Measurements from ENCODE around the gene UBQLN1. TPM values are rescaled to one million over a fixed set of nuclear protein-coding genes. Genes with fewer than 3 reads are reported as not detected.

UBQLN1 gene
- total RNA-seq, 1 donor from 2014 or later = 265 TPM

DNA sequence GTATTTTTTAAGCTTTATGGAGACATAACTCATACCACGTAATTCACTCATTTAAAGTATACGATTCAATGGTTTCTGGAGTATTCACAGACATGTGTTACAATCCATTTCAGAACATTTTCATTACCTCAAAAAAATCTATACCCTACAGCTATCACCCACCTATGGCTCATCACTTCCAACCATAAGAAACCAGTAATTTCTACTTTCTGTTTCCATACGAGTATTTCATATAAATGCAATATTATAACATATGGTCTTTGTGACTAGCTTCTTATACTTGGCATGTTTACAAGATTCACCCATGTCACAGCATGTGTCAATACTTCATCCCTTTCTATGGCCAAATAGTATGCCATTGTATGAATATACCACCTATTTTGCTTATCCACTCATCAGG, 18.8 kb downstream of the UBQLN1 start:
- no peak for DNase-seq

DNA sequence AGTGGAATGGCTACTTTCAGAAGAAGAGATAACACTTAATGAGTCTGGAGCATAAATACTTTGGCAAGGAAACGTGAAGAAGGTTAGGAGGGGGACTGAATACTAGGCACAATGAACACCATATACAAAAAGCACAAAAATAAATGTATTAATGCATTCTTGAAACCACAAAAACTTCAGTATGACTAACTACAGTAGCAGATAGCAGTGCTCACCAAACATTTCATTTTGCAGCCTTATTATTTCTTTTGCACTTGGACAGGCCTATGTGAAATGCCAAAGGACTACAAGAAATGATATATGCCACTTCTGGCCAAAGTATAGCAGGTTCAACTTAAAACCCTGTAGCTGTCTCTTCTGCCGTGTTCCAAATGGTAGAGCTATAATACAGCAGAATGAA, 26.3 kb downstream of the UBQLN1 start:
- no peak for DNase-seq

DNA sequence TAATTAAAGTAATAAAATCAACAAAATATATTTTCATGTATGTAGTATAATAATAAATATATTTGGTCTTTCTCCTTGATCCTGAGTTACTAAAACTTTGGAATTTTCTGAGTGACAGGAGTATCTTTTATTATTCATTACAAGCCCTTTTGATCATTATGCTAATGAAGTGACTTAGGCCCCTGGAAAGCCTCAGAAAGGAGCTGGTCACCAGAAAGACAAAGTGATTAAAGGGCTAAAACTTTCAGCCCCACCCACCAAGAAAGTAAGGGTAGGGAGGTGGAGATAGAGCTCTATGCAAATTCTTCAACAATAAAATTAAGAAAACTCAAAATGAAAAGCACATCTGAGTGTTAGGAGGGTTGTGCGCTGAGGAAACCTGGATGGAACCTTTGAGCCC, 27.5 kb downstream of the UBQLN1 start:
- DNase-seq = no peak

DNA sequence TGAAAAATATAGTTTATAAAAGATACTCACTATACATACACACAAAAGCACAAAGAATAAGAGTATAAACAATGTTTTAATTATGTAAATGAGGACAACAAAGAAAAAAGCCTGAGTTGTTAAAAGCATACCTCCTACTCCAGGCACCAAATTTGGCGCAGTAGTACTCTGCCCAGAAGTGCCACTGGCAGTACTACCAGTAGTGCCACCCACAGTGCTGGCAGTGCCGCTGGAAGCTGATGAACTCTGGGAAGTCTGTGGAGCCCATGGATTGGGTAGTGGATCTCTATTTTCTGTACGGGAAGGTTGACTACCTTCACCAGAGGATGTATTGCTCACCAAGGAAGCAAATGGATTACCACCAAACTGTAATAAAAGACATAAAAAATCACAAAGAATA, 30.2 kb downstream of the UBQLN1 start:
- peak; percentile 4 for DNase-seq

DNA sequence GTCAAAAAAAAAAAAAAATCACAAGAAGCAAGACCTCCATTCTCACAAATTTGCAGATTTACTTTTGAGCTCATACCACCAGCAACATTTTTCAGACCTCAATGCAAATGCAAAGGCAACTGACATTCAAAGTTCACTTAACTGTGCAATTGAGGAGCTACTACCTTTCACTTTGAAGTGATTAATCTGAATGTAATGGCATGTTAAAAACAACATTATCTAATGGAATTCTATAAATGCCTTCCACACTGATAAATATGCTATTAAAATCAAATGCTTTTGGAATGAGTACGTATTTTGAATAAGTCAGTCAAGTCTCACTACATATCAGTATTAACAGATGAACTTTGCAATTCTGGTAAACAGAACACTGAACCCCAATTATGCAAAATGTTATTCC, 32.3 kb downstream of the UBQLN1 start:
- no peak for DNase-seq

DNA sequence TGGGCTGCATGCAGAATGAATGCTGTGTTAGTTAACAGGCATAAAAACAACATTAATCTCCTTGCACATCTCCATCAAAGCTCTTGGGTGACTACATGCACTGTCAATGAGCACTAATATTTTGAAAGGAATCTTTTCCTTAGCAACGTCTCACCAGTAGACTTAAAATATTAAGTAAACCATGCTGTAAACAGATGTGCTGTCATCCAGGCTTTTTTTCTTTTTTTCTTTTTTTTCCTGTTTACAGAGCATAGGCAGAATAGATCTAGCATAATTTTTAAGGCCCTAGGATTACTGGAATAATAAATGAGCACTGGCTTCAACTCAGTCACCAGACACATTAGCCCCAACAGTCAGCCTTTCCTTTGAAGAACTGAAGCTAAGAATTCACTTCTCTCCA, 36.3 kb downstream of the UBQLN1 start:
- no peak for DNase-seq

DNA sequence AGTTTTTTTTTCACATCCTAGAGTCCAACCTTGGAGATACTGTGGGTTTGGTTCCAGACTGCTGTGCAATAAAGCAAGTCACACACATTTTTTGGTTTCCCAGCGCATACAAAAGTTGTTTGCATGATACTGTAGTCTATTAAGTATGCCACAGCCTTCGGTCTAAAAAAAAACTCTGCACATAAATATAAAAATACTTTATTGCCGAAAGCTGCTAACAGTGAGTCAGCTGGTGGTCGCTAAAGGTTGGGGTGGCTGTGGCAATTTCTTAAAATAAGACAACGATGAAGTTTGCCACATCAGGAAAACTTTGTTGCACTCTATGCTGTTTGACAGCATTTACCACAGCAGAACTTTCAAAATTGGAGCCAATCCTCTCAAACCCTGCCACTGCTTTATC, 37.4 kb downstream of the UBQLN1 start:
- DNase-seq = no peak

DNA sequence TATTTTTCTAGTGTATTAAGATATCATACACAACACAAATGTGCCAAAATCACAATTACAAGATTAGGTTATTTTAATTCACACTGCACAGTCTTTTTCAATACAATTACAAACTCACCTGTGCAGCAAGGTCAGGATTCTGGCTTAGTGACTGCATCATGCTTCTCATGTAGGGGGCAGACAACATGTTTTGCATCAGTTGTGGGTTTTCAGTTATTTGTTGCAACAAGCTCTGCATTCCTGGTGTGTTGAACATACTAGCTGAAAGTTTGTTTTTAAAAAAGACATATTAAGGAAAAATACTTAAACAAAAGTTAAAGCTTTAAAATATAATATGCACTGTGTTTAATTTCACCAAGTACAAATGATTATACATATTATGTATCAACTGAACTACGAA, 38.7 kb downstream of the UBQLN1 start:
- DNase-seq = no peak

DNA sequence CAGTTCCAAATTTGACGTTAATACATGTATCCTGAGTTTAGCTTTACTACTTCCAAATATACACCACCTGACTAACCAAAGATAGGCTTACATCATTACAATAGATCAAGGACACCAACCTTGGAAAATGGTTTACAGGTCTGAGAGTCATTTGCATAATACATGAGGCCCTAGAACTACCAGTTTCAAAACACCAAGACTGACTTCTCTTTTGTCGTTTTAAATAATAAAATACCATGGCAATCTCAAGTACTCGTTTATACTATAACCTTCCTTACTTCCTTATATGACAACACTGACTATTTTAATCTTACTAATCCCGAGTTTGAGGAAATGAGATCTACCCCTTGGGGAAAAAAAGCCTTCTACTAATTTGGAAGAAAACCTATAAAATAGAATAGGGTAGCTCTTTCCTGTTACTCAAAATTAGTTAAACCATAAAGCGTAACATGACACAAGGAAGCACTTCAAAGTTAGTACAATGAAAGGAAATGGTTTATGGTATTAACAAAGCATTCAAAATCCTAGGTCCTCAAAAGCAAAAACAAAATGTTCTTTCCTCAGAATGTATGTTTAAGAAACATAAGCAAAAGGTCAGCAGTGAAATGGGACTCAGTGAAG, 42.1 kb downstream of the UBQLN1 start:
- DNase-seq = no peak

DNA sequence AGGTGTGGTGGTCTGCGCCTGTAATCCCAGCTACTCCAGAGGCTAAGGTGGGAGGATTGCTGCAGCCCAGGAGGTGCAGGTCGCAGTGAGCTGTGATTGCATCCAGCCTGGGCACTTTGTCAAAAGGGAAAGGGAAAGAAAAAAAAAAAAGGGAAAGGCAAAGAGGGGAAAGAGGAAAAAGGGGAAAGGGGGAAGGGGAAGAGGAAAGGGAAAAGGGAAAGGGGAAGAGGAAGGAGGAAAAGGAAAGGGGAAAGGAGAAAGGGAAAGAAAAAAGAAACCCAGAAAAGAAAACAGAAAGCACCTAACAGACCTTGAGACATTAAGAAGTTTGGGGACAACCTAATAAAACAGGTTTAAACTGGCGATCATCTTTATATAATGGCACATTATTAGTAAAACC, 44.8 kb downstream of the UBQLN1 start:
- no peak for DNase-seq

DNA sequence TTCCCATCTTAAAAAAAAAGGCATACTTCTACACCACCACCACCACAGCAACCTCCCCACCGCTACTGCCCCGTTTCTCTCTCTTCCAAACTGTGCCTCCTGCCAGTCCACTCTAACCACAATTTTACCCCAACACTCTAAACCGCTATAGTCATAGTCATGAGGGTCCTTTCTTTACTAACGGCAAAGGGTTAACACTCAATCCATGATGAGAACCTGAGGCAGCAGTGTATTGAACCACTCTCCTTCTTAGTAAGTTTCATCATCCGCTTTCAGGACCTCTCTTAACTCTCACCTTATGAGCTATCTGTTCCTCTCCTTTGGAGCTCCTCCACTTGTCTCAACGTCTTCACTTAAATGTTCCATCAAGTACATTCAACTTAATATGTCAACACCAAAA, 50.8 kb downstream of the UBQLN1 start:
- no peak for DNase-seq

DNA sequence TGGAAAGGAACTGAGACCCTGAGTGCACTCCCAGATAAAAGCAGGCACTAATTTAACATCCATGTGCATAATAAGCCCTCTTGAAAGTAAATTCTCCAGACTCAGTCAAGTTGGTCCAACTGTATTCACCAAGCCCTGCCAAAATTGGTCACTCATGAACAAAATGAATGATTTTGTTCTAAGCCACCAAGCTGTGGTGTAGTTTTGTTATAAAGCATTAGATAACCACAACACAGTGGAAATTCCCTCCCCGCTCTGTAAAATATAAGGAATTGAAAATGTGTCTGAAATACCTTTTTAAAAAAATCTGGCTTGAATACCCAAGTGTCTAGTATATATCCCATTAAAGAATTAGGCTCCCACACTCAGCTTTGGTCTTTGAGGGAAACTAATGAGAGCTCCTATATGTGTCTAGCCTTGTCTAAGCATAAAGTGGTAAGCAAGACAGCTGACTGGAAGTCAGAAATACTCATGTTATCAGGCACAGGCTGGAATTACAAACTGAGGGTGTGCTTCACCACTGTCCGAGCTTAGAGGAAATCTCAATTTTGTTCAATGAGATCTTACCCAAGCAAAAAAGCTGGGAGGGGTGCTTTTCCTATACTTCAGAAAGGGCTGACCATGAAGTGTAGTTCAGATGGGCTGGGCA, 51.6 kb downstream of the UBQLN1 start:
- DNase-seq = no peak

DNA sequence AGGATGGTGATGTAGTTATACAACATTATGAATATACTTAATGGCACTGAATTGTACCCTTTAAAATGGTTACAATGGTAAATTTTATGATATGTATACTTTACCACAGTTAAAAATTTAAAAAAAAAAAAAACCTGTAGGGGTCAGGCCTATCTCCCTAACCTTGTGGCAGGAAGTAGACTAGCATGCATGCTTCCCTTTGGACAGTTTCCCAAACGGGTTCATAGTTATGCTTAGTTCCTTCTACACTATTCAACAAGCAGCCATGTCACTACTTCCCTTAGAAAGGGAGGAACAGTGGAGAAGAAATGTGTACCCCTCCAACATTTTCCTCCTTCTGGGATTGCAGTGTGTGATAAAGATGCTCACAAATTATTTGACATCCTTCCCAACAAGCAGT, 52.3 kb downstream of the UBQLN1 start:
- DNase-seq = no peak

DNA sequence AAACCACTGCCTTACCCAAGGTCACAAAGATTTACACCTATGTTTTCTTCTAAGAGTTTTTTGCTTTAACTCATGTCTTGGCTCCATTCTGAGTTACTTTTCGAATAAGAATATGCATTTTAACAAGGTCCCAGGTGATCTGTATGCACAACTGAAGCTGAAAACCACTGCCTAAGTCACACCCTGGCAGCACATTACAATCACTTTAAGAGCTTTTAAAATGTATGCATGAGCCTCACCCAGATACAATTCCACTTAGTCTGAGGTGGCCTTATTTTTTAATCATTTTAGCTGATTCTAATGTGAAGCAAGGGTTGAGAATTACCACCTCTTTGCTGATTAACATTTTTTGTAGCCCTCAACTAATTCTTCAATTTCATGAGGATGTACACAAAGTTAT, 55.3 kb downstream of the UBQLN1 start:
- no peak for DNase-seq

DNA sequence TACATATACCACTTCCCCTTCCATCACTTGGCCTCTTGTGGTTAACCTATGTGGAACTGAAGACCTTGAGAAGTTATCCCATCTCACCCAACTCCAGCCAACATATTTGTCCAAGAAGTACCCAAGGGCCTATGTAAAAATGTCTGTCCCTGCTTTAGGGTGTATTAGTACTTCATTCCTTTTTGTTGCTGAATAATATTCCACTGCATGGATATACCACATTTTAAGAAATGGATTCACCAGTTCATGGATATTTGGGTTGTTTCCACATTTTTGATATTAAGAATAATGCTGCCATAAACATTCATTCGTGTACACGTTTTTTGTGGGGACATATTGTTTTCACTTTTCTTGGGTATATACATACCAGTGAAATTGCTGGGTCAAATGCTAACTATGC, 56.2 kb downstream of the UBQLN1 start:
- DNase-seq = no peak

DNA sequence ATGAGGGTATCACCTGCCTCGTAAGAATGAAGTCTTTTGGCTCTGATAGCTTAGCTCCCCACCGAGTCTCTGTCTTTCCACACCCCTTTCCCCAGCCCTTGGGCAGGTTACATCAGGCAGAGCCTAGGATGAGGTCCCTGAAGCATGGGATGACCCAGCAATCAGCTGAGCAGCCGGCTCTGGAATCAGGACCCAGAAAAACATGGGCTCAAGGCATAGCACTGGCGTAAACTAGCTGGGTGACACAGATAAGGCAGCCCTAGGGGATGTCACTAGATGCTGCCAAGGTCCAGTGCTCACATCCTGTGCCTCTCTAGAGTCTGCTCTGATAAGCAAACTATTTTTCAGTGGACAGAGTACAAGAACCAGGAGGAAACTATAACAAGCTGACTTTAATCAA, 58.2 kb downstream of the UBQLN1 start:
- DNase-seq = no peak

DNA sequence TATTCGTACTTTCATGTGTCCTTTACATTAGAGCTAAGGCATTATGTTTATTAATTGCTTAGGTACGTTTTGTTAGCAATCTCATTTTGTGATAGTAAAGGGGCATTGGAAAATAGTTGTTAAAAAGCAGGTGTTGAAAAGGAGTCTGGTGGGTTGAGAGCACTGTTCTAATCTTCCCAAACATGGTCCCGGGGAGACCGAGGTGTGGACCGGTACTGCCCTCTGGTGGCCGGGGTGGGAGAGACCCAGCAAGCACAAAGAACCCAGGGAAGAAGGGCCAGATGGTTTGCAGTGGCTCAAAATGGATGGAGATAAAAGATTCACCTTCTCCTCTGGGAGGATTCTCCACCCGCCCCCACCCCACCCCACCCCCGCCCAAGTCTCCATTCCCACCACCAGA, 58.7 kb downstream of the UBQLN1 start:
- DNase-seq = peak; percentile 8

DNA sequence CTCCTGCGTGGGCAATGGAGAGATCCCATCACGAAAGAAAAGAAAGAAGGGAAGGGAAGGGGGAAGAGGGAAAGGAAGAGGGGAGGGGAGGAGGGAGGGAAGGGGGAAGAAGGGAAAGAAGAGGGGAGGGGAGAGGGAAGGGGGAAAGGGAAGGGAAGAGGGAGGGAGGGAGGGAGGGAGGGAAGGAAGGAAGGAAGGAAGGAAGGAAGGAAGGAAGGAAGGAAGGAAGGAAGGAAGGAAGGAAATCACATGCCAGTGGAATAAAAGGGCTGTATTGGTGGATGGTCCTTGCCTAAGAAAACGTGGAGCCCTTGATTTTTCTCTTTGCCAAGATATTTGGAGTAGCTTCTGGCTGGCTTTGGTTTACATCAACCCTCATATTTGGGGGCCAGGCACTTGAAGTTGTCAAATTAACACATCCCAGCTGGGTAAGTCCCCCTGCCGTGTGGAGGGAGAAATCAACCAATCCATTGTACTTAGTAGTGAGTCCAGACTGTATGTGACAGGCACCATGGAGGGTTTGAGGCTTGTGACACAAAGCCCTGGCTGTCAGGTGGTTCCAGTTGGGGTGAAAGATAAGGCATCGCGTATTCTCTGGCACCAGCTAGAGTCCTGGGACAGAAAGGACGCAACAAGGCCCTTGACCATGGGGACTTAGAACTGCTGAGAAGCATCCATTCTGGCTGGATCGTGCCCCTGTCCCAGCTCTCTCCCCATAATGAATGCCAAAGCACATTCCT, 61.1 kb downstream of the UBQLN1 start:
- DNase-seq = no peak

DNA sequence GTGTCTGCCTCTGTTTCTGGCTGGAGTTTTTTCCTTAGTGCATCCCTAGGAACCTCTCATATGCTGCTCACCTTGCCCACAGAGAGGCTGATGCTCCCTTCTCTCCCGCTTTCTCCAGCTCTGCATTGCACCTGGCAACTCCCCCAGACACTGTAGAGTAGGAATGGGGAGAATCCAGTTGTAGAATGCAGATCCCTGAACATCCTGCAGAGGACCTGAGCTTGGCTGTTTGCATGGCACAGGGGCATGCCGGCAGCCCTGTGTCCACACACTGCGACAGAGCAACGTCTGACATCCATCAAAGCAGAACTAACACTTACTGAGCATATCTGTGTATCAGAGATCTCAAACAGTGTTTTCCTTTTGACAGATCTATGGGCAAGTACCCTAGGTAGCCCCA, 65.0 kb downstream of the UBQLN1 start:
- no peak for DNase-seq

DNA sequence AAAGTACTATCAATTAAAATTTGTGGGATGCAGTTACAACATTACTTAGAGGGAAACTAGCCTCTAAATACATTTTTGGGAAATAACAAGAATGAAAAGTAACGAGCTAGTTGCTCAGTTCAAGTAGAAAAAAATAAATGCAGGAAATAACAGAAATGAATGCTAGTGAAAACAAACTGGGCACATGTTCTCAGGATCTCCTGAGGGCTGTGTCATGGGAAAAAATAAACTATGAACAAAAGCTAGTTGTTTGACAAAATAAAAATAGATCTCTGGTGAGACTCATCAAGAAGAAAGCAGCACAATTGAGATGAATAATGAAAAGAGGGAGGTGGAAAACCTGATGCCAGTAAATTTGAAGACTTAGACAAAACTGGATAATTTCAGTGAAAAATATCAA, 68.5 kb downstream of the UBQLN1 start:
- no peak for DNase-seq

DNA sequence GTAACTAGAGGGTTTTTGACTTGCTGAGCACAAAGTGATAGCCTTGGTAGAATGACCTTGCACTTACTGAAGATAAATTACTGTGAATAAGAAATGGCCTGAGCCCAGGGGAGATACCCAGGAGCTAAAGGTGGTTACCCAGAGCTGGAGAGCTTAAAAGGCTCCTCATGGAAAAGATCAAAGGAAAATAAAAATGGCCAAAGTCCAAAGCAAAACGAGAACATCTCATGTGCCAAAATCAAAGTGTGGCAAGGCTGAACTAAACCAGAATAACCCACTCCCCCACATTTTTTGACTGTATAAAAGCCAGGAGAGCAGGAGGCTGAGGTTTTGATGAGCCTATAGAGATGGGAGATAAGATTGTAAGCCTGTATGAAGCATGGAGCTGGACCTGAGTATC, 70.4 kb downstream of the UBQLN1 start:
- DNase-seq = no peak

DNA sequence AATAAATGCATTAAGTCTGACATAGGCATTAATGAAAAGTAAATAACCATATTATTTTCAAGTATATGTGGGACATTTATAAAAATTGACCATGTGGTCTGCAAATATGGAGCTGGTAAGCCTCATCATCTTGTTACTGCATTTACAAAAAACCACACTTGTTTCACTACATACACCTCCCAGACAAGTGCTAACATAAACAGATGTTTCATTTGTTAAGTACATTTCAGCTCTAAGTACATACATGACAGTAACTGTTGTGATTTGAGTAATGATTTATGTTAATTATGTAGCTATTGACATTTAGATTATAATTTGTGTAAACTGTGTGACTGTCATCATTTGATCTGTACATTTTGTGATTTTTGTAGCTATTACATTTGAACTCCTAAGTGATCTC, 70.9 kb downstream of the UBQLN1 start:
- DNase-seq = no peak

DNA sequence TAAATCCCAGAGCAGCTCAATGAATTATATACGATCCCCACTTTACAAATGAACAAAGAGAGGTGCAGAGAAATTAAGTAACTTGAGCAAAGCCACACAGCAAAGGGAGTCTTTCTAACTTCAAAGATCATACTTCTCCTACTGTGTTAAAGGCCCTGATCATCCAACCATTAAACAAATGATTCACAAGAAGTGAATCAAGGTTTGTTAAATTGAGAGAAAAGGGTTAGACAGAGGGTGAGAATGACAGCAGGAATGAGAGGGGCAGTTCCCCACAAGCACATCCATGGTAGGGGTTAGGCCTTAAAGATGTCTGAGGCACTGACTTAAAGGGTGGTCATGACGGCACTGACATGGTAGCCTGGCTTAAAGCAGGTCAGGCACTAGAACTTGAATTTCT, 74.1 kb downstream of the UBQLN1 start:
- no peak for DNase-seq

DNA sequence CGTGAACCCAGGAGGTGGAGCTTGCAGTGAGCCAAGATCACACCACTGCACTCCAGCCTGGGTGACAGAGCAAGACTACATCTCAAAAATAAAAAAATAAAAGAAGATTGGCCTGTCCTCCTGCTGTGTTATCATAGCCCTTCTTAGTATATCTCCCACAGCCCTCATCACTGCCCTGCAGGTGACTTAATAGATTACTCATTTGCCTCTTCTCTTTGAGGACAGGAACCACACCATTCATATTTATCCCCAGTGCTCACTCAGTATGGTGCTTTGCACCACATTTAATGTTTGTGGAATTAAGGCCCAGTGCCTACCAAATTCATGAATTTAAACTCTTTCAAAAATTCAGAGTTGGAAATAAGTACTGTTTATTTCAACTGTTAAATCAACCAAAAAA, 74.5 kb downstream of the UBQLN1 start:
- no peak for DNase-seq
